ENCODE results near the gene DTX3. TPM values are rescaled to one million over a fixed set of nuclear protein-coding genes. Genes with fewer than 3 reads are reported as not detected.

DTX3 gene
- total and polyA plus RNA-seq, 2 of the 13 experiments (the other 11 are each of a cell fraction or from before 2014, with no cell fraction given): 9.0 to 27.2 TPM

DNA sequence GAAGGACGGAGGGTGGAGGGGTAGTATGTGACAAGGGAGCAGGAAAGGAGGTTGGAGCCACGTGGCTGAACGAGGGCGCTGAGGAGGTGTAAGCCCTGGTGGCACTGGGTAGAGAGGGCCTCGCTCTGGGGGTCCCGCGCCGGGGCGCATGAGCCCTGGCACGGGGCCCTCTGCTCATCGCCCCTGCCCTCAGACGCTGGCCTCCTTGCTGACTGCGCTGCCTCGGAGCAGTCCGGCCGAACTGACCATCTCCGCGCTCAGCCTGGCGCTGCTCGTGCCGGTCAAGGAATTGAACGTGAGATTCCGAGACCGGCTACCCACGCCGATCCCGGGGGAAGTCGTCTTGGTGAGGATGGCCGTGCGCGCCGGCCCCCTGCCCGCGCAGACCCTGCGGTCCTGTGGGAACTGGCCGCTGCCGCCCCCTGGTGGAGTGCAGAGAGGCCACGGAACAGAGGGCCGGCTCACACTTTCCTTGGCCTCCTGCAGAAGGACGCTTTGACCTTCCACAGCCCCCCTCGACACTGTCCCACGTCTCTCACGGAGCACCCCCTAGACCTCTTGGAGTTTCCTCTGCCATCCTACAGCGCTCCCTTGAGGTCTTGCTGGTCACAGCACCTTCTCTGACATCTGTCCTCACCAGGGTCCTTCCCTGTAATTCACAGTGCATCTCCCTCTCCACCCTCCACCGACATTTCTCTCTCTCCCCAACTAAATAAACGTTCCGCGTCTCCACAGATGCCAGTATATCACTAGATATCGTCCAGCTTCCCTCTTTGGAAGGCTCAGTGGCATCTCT lies 17.1 kb downstream of the DTX3 start (continued):
- TF ChIP-seq MTA3 (CRISPR knock-in tag; IDR thresholded peaks at IDR 0.05): no peak
- no peak for TF ChIP-seq ATF7-NPFF (CRISPR knock-in tag; IDR thresholded peaks at IDR 0.05; ENCODE audit: low read depth)
- TF ChIP-seq ZNF30 (CRISPR knock-in tag; IDR thresholded peaks at IDR 0.05): no peak
- TF ChIP-seq ZNF232 (CRISPR knock-in tag; IDR thresholded peaks at IDR 0.05; ENCODE audit: borderline replicate concordance): no peak
- no peak for TF ChIP-seq FOXP1 (IDR thresholded peaks at IDR 0.05)
- TF ChIP-seq FOXP1 (CRISPR knock-in tag; IDR thresholded peaks at IDR 0.05): no peak
- peak; percentile 30; the same call in 1 of the 2 replicates for TF ChIP-seq SALL1 (CRISPR knock-in tag; IDR thresholded peaks at IDR 0.05)
- no peak for TF ChIP-seq ZFX (CRISPR knock-in tag; IDR thresholded peaks at IDR 0.05; ENCODE audit: low read depth)
- TF ChIP-seq ZNF7 (CRISPR knock-in tag; IDR thresholded peaks at IDR 0.05): no peak
- TF ChIP-seq, protein P1, sequence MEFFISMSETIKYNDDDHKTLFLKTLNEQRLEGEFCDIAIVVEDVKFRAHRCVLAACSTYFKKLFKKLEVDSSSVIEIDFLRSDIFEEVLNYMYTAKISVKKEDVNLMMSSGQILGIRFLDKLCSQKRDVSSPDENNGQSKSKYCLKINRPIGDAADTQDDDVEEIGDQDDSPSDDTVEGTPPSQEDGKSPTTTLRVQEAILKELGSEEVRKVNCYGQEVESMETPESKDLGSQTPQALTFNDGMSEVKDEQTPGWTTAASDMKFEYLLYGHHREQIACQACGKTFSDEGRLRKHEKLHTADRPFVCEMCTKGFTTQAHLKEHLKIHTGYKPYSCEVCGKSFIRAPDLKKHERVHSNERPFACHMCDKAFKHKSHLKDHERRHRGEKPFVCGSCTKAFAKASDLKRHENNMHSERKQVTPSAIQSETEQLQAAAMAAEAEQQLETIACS (CRISPR knock-in tag; IDR thresholded peaks at IDR 0.05): no peak
- no peak for TF ChIP-seq ZFP1 (CRISPR knock-in tag; IDR thresholded peaks at IDR 0.05)
- TF ChIP-seq ZNF432 (CRISPR knock-in tag; IDR thresholded peaks at IDR 0.05; ENCODE audit: borderline replicate concordance): no peak
- no peak for TF ChIP-seq HES4 (CRISPR knock-in tag; IDR thresholded peaks at IDR 0.05; ENCODE audit: borderline replicate concordance)
- no peak for TF ChIP-seq PHF20 (CRISPR knock-in tag; IDR thresholded peaks at IDR 0.05)
- TF ChIP-seq ZC3H4 (CRISPR knock-in tag; IDR thresholded peaks at IDR 0.05; ENCODE audit: borderline replicate concordance): no peak
- TF ChIP-seq KDM1A (CRISPR knock-in tag; IDR thresholded peaks at IDR 0.05): no peak
- TF ChIP-seq SMC3 (IDR thresholded peaks at IDR 0.05; ENCODE audit: low read length): peak; percentile 54
- TF ChIP-seq ZNF44 (CRISPR knock-in tag; IDR thresholded peaks at IDR 0.05): no peak; the same call in 1 of the 2 replicates
- no peak for TF ChIP-seq GRHL1 (CRISPR knock-in tag; conservative IDR thresholded peaks at IDR 0.05)
- TF ChIP-seq, protein P2, sequence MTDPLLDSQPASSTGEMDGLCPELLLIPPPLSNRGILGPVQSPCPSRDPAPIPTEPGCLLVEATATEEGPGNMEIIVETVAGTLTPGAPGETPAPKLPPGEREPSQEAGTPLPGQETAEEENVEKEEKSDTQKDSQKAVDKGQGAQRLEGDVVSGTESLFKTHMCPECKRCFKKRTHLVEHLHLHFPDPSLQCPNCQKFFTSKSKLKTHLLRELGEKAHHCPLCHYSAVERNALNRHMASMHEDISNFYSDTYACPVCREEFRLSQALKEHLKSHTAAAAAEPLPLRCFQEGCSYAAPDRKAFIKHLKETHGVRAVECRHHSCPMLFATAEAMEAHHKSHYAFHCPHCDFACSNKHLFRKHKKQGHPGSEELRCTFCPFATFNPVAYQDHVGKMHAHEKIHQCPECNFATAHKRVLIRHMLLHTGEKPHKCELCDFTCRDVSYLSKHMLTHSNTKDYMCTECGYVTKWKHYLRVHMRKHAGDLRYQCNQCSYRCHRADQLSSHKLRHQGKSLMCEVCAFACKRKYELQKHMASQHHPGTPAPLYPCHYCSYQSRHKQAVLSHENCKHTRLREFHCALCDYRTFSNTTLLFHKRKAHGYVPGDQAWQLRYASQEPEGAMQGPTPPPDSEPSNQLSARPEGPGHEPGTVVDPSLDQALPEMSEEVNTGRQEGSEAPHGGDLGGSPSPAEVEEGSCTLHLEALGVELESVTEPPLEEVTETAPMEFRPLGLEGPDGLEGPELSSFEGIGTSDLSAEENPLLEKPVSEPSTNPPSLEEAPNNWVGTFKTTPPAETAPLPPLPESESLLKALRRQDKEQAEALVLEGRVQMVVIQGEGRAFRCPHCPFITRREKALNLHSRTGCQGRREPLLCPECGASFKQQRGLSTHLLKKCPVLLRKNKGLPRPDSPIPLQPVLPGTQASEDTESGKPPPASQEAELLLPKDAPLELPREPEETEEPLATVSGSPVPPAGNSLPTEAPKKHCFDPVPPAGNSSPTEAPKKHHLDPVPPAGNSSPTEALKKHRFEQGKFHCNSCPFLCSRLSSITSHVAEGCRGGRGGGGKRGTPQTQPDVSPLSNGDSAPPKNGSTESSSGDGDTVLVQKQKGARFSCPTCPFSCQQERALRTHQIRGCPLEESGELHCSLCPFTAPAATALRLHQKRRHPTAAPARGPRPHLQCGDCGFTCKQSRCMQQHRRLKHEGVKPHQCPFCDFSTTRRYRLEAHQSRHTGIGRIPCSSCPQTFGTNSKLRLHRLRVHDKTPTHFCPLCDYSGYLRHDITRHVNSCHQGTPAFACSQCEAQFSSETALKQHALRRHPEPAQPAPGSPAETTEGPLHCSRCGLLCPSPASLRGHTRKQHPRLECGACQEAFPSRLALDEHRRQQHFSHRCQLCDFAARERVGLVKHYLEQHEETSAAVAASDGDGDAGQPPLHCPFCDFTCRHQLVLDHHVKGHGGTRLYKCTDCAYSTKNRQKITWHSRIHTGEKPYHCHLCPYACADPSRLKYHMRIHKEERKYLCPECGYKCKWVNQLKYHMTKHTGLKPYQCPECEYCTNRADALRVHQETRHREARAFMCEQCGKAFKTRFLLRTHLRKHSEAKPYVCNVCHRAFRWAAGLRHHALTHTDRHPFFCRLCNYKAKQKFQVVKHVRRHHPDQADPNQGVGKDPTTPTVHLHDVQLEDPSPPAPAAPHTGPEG (CRISPR knock-in tag; IDR thresholded peaks at IDR 0.05): no peak
- no peak; the same call in 1 of the 2 replicates for TF ChIP-seq ZNF280B (CRISPR knock-in tag; IDR thresholded peaks at IDR 0.05; ENCODE audit: borderline replicate concordance)

Measured in HepG2 (cell line).